Right lobe of liver (tissue), 6 donors: ENCODE results near the gene CMTM2. TPM values are rescaled to one million over a fixed set of nuclear protein-coding genes. Genes with fewer than 3 reads are reported as not detected.

Experiments
- ATAC-seq, 4 donors: fragments of 200-7000 bp; cut with Tn5 transposase; one replicate each; pipeline ENCODE4 v1.9.1; 2020; ENCODE audit warnings: mild to moderate bottlenecking in 4 of 4, moderate library complexity in 4 of 4
- DNase-seq, 3 donors: peaks; one replicate each; pipeline ENCODE4 v3.0.0-alpha.2; 2020
- H3K27ac ChIP-seq, 3 donors: fragments of 200-600 bp; one replicate each; pipeline ENCODE4 v1.8.0; 2022
- H3K27me3 ChIP-seq, 2 donors: fragments of 200-600 bp; one replicate each; pipeline ENCODE4 v1.8.0; 2022
- H3K36me3 ChIP-seq, 4 donors: fragments of 200-600 bp; sonication (generic) in 1 of 4; one replicate each; pipeline versions ENCODE4 v1.5.1 to v1.8.0; 2017 to 2022; ENCODE audit warnings: control low read depth in 1 of 4
- H3K4me1 ChIP-seq, 4 donors: fragments of 200-600 bp; sonication (generic) in 1 of 4; one replicate each; pipeline versions ENCODE4 v1.5.1 to v1.8.0; 2017 to 2022; ENCODE audit warnings: control low read depth in 1 of 4
- H3K4me3 ChIP-seq, 3 donors: fragments of 200-600 bp; one replicate each; pipeline ENCODE4 v1.8.0; 2022
- H3K9me3 ChIP-seq, 4 donors: fragments of 200-600 bp; sonication (generic) in 1 of 4; one replicate each; pipeline versions ENCODE4 v1.5.1 to v1.8.0; 2017 to 2022; ENCODE audit warnings: control low read depth in 1 of 4
- CTCF ChIP-seq, 4 donors: fragments of 200-600 bp in 3 of 4; fragments of 450-650 bp in 1 of 4; IDR thresholded peaks; one replicate each; pipeline versions ENCODE4 v1.5.1 to v1.8.0; 2016 to 2022; ENCODE audit warnings: antibody characterized with exemption in 4 of 4, mild to moderate bottlenecking in 2 of 4
- POLR2A ChIP-seq: fragments of 450-650 bp; IDR thresholded peaks from one replicate; pipeline ENCODE4 v1.6.1; 2017; ENCODE audit warnings: antibody characterized with exemption, mild to moderate bottlenecking
- WGBS: methylation state at CpG from one replicate; pipeline ENCODE4 v1.1.6; 2018; ENCODE audit warnings: low coverage, low lambda C conversion rate; ENCODE audit not compliant: insufficient coverage; ENCODE audit errors: missing lambda C conversion rate; 5-methylcytosine and 5-hydroxymethylcytosine counted together
- intact Hi-C, 2 donors: fragments of 100-400 bp; cut with DNase I; formaldehyde crosslinking; loops; one replicate each; pipeline versions ENCODE4 v1.11.2 to v1.14.1; 2022
- total RNA-seq, 6 experiments: library from RNA; depleted of rRNA in 2 of 6; stranded (reverse); fragments of >200 nt in 2 of 6; fragmentation: NEBNext Ultra II Directional in 3 of 6; extraction: Animal tissue kit (Norgen Biotek cat#: 25700) in 3 of 6; gene quantifications; one replicate each; pipeline versions ENCODE4 v1.1.0 to v1.2.4, GENCODE V29; 2016 to 2023
- donor health status: DM: no; HTN: yes; CAD: no.
- donor health status: DM: no; HTN: no; CAD: no.
- donor health status: DM: no; HTN: no; CAD: no.
- donor health status: DM: no; HTN: yes; CAD: no.
- donor health status: DM: no; HTN: yes; CAD: no.

CMTM2 gene
- total RNA-seq, 6 experiments from 2014 or later: 0.44 to 0.83 (median 0.55) TPM; not detected in 3

- no peaks in the 10 kb centered on the region for H3K4me1 ChIP-seq
- no peak for TF ChIP-seq CTCF (IDR thresholded peaks at IDR 0.05)
- no peak for TF ChIP-seq POLR2A
- no peaks in the 10 kb centered on the region for H3K9me3 ChIP-seq
- H3K4me3 ChIP-seq: no peak overlapping the region
- no peaks in the 10 kb centered on the region for H3K27me3 ChIP-seq
- intact Hi-C loops: loop anchor here (10.0 kb wide), 2 partner anchors 127 to 177 kb away; partner anchors contain the start of gene BEAN1 (in 1 of the 2)
- WGBS: no CpG with 5 or more reads among the region's 5 CpGs
- ATAC-seq (no peak), DNase-seq (no peak)
- no peaks in the 10 kb centered on the region for H3K36me3 ChIP-seq
- H3K27ac ChIP-seq: no peak overlapping the region
Measured at GRCh38 chr16:66601471-66601870, 22.2 kb downstream of the CMTM2 start.

DNA sequence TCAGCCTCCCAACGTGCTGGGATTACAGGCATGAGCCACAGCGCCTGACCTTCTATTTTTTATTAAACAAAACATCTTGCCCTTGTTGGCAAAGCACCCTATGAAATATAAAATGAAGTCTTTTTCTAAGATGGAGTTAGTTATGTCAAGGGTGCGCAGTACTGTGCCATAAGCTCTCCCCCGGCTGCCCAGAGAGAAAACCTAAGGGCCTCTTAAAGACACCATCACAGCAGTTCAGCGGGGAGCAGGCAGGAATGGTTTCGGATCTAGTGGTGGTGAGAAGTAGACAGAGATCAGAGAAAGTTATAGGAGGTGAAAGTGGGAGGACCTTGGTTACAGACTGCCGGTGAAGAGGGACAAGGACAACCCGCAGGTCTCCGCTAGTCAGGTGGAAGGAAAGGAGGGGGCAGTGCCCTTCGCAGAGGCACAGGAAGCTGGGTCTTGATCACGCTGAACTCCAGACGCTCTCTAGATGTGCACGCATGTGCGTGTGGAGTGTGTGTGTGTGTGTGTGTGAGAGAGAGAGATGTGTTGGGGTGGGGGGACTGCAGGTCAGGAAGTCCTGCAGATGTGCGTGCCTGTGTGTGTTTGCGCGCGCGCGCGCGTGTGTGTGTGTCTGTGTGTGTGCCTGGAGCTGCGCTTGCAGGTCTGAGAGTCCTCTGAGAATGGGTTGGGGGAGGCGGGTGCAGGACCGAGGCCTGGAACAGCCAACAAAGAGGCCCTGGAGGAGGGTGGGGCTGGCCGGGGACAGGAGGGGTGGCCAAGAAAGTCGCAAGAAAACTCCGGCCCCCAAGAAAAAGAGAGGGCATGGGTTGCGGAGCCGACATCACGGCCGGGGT lies 24.5 kb downstream of the CMTM2 start:
- DNase-seq (peak in 1 of 3 donors; percentile 49), ATAC-seq (peak; percentile 1 to 31 (median 16))
- H3K4me1 ChIP-seq: peaks cover 0 to 2% (median 1%) of the 10 kb centered on the region in 4 donors
- H3K36me3 ChIP-seq: no peaks in the 10 kb centered on the region
- no peaks in the 10 kb centered on the region for H3K27me3 ChIP-seq
- peak overlapping the region; percentile 52 to 67 (median 66) for H3K4me3 ChIP-seq
- no peak for TF ChIP-seq CTCF (IDR thresholded peaks at IDR 0.05)
- no peak for TF ChIP-seq POLR2A
- WGBS: 19% methylated on average over 29 of the region's 32 CpGs
- intact Hi-C loops: loop anchor here (10.0 kb wide), 2 partner anchors 129 to 179 kb away; partner anchors contain the start of gene BEAN1 (in 1 of the 2)
- no peaks in the 10 kb centered on the region for H3K9me3 ChIP-seq
- peak overlapping the region in 2 of 3 donors; percentile 71 to 89 for H3K27ac ChIP-seq

- H3K27ac ChIP-seq: peak within 1 kb of the TSS; percentile 63 to 89 (median 71)
- no peaks in the 10 kb centered on the region for H3K9me3 ChIP-seq
Measured at GRCh38 chr16:66604376-66605176, 25.3 kb downstream of the CMTM2 start, which contains the start of gene CMTM3. TSS of gene CMTM3 (plus strand) at chr16:66604704. CDS start at chr16:66604806, 102 bp downstream.

More at GRCh38 chr16:66604376-66605176, 25.3 kb downstream of the CMTM2 start, which contains the start of gene CMTM3:
- 0% methylated on average over 13 of the region's 96 CpGs for WGBS
- Histone ChIP-seq H3K4me3 (peak within 1 kb of the TSS; percentile 52 to 67 (median 66)), H3K4me1 (peaks cover 0 to 4% (median 2%) of the 10 kb centered on the region in 4 donors), H3K27me3 (no peaks in the 10 kb centered on the region), H3K36me3 (no peaks in the 10 kb centered on the region)
- DNase-seq: peak in 2 of 3 donors; percentile 71 to 73
- TF ChIP-seq CTCF (IDR thresholded peaks at IDR 0.05) (peak; percentile 55 to 81 (median 66)), POLR2A (no peak)
- peak; percentile 53 to 71 (median 61) for ATAC-seq
- intact Hi-C loops: loop anchor here (5.0 to 10.0 kb wide), 3 partner anchors 130 to 197 kb away; partner anchors contain the start of gene BEAN1 (in 1 of the 2)
